ENCODE measurements around the gene SUCNR1. TPM values are rescaled to one million over a fixed set of nuclear protein-coding genes. Genes with fewer than 3 reads are reported as not detected.

SUCNR1 gene
- total and polyA plus RNA-seq, 2 of the 4 experiments (the other 2 are of a cell fraction): not detected

- H4K8ac ChIP-seq (ENCODE audit: low read depth in 2 of 2, low read length in 2 of 2): no peak overlapping the region
- no peak overlapping the region for H3K4ac ChIP-seq (ENCODE audit: low read depth, low read length)
- H3K56ac ChIP-seq (ENCODE audit: extremely low read depth, insufficient read depth, low read length): no peak overlapping the region
- H2BK5ac ChIP-seq (ENCODE audit: low read depth, low read length, poor library complexity, severe bottlenecking): no peak overlapping the region
- no peak overlapping the region for H2BK120ac ChIP-seq (ENCODE audit: low read depth, low read length)
- dilution Hi-C loops (cut with HindIII; ENCODE audit: low sequenced_read_pairs, unreplicated experiment) (no loop called here), intact Hi-C loops (cut with micrococcal nuclease) (no loop called here), in situ Hi-C loops (cut with MboI; ENCODE audit: low sequenced_read_pairs) (no loop called here)
- no peak overlapping the region for H2AK5ac ChIP-seq (ENCODE audit: low read depth, low read length)
- H3K36me3 ChIP-seq (ENCODE audit: control insufficient read depth, insufficient read depth, low read length): no peaks in the 10 kb centered on the region
- no peaks in the 10 kb centered on the region for H3K4me1 ChIP-seq (ENCODE audit: control insufficient read depth, insufficient read depth, low read length)
- no peak overlapping the region for H3K4me2 ChIP-seq (ENCODE audit: low read depth, low read length)
- no peak overlapping the region for H2BK20ac ChIP-seq (ENCODE audit: low read depth, low read length)
- H3K23ac ChIP-seq (ENCODE audit: low read depth, low read length): no peak overlapping the region
- H3K79me1 ChIP-seq (ENCODE audit: low read depth in 1 of 2, low read length in 2 of 2): no peaks in the 10 kb centered on the region
- ChIA-PET CTCF (interaction anchor here (0.6 kb wide), 1 partner anchor 792 kb away, joined by 4 read pairs; no protein-coding TSS in a partner anchor), POLR2A (ENCODE audit: unreplicated experiment) (no interaction called here)
- TF ChIP-seq SMC3 (IDR thresholded peaks at IDR 0.05; ENCODE audit: low read depth, low read length) (no peak), CHD1 (IDR thresholded peaks at IDR 0.05; ENCODE audit: low read depth, low read length) (no peak), BHLHE40 (IDR thresholded peaks at IDR 0.05; ENCODE audit: low read depth, low read length) (no peak)
- H3K9me1 ChIP-seq (ENCODE audit: insufficient read depth, low read length): no peaks in the 10 kb centered on the region
- H4K5ac ChIP-seq (ENCODE audit: low read depth, low read length): no peak overlapping the region
- ATAC-seq (ENCODE audit: low read depth): no peak
- DNase-seq: no peak
- no peak overlapping the region for H3K14ac ChIP-seq (replicated peaks; ENCODE audit: low read depth, low read length)
- H3K27me3 ChIP-seq (ENCODE audit: control insufficient read depth, insufficient read depth, low read length): no peaks in the 10 kb centered on the region
- H3K27ac ChIP-seq (ENCODE audit: insufficient read depth, low read length): no peak overlapping the region
- H3K18ac ChIP-seq (ENCODE audit: low read depth, low read length): no peak overlapping the region
- WGBS, 2 experiments (ENCODE audit: extremely low coverage in 2 of 2, insufficient read length in 1 of 2): no CpG with 5 or more reads among the region's 4 CpGs
- H4K20me1 ChIP-seq (ENCODE audit: insufficient read depth, low read length): no peaks in the 10 kb centered on the region
- H3K4me3 ChIP-seq (ENCODE audit: insufficient read depth, low read depth, low read length): no peak overlapping the region
- no peak overlapping the region for H2AK9ac ChIP-seq (replicated peaks; ENCODE audit: low read depth, low read length, poor library complexity)
- BruUV-seq (replicated peaks): no TSS peak
- H2BK15ac ChIP-seq (ENCODE audit: low read depth, low read length): no peak overlapping the region
- no peaks in the 10 kb centered on the region for H3K9me3 ChIP-seq (ENCODE audit: control insufficient read depth, insufficient read depth, low read length)
- H4K91ac ChIP-seq (ENCODE audit: insufficient read depth, low read depth, low read length): no peak overlapping the region
- H3K9ac ChIP-seq (ENCODE audit: low read depth, low read length): no peak overlapping the region
- H2AFZ ChIP-seq (replicated peaks; ENCODE audit: low read length, poor library complexity): no peak overlapping the region
These were observed 17.3 kb downstream of the SUCNR1 start for GRCh38 chr3:151890721-151891141.

All from IMR-90 (cell line).